ENCODE results near the gene GPR132. TPM values are rescaled to one million over a fixed set of nuclear protein-coding genes. Genes with fewer than 3 reads are reported as not detected.
A peak's percentile ranks its signal among the peaks of the same experiment; 100 is the strongest.

GPR132 gene
- total RNA-seq, 2 experiments from 2014 or later, result 47.4 to 49.4 TPM

DNA sequence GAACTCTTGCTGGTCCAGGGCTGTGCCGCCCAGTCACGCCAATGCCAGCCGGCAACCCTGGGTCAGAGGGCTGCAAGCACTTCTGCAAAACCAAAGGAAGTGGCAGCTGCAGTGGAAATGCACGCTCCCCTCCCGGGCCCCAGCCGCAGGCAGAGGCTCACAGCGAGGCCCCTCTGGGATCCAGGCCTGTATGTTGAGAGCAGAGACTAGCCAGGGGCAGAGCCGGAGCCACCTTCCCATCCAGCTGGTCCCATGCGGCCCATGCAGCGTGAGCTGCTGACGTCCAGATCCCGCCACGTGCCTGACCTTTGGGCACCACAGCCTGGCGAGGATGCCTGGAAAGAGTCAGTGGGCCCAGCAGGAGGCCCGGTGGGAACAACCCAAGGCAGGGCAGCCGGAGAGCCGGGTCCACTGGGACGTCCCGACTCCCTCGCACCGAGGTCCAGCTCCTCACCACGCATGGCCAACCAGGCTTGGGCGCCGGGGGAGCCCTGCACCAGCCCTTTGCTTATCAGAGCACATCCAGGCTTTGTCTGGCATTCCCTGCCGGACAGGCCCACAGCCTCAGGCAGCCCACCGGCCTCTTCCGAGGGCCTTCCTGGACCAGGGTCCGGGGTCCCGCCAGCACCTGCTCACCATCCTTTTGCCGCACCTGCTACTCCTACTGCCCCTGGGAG, 4.3 kb downstream of the GPR132 start:
- CTCF ChIA-PET, result interaction anchor here (0.9 to 12.3 kb wide), 6 partner anchors 15 to 86 kb away, joined by 3 to 192 read pairs (median 4); no protein-coding TSS in a partner anchor
- Mint-ChIP-seq H3K9me3 (ENCODE audit: low read depth) (no peaks in the 10 kb centered on the region), H3K27me3 (no peaks in the 10 kb centered on the region), H3K36me3 (peaks cover 29% of the 10 kb centered on the region), H3K4me1 (peaks cover 50% of the 10 kb centered on the region), H3K4me3 (peak overlapping the region; percentile 95), H3K27ac (peak overlapping the region; percentile 89)
- DNase-seq (peak; percentile 80), ATAC-seq (peak; percentile 10)

DNA sequence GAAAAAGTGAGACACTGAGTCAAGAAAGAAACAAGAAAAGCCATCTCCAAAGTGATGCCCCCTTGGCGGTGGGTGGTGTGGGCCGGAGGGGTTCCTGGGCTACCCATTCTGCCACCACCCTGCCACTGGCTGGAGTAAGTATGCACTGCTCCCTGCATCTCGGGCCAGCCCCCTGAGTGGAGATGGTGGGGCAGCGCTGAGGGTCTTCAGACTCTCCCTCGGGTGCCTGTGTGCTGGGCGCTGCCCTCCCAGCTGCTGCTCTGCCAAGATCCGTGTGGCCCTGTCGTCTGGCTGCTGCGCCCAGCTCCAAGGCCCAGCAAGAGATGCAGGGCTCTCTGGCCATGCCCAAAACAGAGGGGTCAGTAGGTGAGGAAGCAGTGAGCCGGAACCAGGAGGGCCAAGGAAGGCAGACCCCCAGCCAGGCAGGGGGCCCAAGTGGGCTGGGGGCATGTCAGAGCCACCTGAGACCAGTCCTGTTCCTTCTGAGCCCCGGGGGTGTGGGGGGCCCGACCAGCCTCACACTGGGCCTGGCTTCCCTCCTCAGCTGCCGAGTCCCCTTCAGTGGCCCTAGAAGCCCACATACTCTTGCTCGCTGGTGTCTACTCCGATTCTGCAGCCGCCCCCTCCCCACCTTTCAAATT, 5.2 kb downstream of the GPR132 start:
- CTCF ChIA-PET, result interaction anchor here (1.1 to 12.3 kb wide), 5 partner anchors 14 to 308 kb away, joined by 3 to 192 read pairs (median 6); no protein-coding TSS in a partner anchor
- no peak for DNase-seq

GRCh38 chr14:105059035-105059924, 6.0 kb downstream of the GPR132 start:
- H3K27ac Mint-ChIP-seq, result peak overlapping the region; percentile 89
- H3K4me1 Mint-ChIP-seq, result peaks cover 47% of the 10 kb centered on the region
- DNase-seq, result peak; percentile 64
- H3K9me3 Mint-ChIP-seq (ENCODE audit: low read depth), result no peaks in the 10 kb centered on the region
- ATAC-seq, result no peak
- peak overlapping the region; percentile 95 for H3K4me3 Mint-ChIP-seq
- CTCF ChIA-PET, result interaction anchor here (0.7 to 12.3 kb wide), 6 partner anchors 13 to 307 kb away, joined by 3 to 192 read pairs (median 5); no protein-coding TSS in a partner anchor
- H3K27me3 Mint-ChIP-seq, result no peaks in the 10 kb centered on the region
- peaks cover 32% of the 10 kb centered on the region for H3K36me3 Mint-ChIP-seq

More for the DNA sequence above, 5.2 kb downstream of the GPR132 start:
- H3K9me3 Mint-ChIP-seq (ENCODE audit: low read depth), result no peaks in the 10 kb centered on the region
- ATAC-seq, result no peak
- no peaks in the 10 kb centered on the region for H3K27me3 Mint-ChIP-seq
- H3K4me3 Mint-ChIP-seq, result peak overlapping the region; percentile 95
- peak overlapping the region; percentile 89 for H3K27ac Mint-ChIP-seq
- peaks cover 36% of the 10 kb centered on the region for H3K36me3 Mint-ChIP-seq
- peaks cover 49% of the 10 kb centered on the region for H3K4me1 Mint-ChIP-seq

GRCh38 chr14:105058521-105059034, 6.7 kb downstream of the GPR132 start:
- no peak for ATAC-seq
- Mint-ChIP-seq H3K27me3 (no peaks in the 10 kb centered on the region), H3K4me1 (peaks cover 45% of the 10 kb centered on the region), H3K4me3 (no peak overlapping the region), H3K27ac (peak overlapping the region; percentile 67), H3K9me3 (ENCODE audit: low read depth) (no peaks in the 10 kb centered on the region), H3K36me3 (peaks cover 34% of the 10 kb centered on the region)
- CTCF ChIA-PET, result interaction anchor here (0.7 to 12.3 kb wide), 6 partner anchors 9 to 282 kb away, joined by 3 to 192 read pairs (median 4); no protein-coding TSS in a partner anchor
- DNase-seq, result no peak

GRCh38 chr14:105056303-105056831, 8.9 kb downstream of the GPR132 start:
- Mint-ChIP-seq H3K27me3 (no peaks in the 10 kb centered on the region), H3K9me3 (ENCODE audit: low read depth) (no peaks in the 10 kb centered on the region), H3K4me3 (no peak overlapping the region), H3K4me1 (peaks cover 35% of the 10 kb centered on the region), H3K36me3 (peaks cover 38% of the 10 kb centered on the region), H3K27ac (no peak overlapping the region)
- CTCF ChIA-PET, result interaction anchor here (1.4 to 12.3 kb wide), 3 partner anchors 10 to 32 kb away, joined by 5 to 192 read pairs (median 95); no protein-coding TSS in a partner anchor
- DNase-seq, result no peak
- no peak for ATAC-seq

GRCh38 chr14:105055736-105056302, 9.4 kb downstream of the GPR132 start:
- Mint-ChIP-seq H3K4me1 (peaks cover 33% of the 10 kb centered on the region), H3K4me3 (no peak overlapping the region), H3K36me3 (peaks cover 43% of the 10 kb centered on the region), H3K9me3 (ENCODE audit: low read depth) (no peaks in the 10 kb centered on the region), H3K27me3 (no peaks in the 10 kb centered on the region), H3K27ac (no peak overlapping the region)
- CTCF ChIA-PET, result interaction anchor here (2.4 to 9.0 kb wide), 2 partner anchors 10 to 11 kb away, joined by 10 to 95 read pairs; no protein-coding TSS in a partner anchor
- no peak for ATAC-seq
- no peak for DNase-seq

GRCh38 chr14:105055334-105055733, 9.9 kb downstream of the GPR132 start:
- H3K27me3 Mint-ChIP-seq, result no peaks in the 10 kb centered on the region
- no peak for DNase-seq
- H3K4me3 Mint-ChIP-seq, result no peak overlapping the region
- peaks cover 29% of the 10 kb centered on the region for H3K4me1 Mint-ChIP-seq
- no peak overlapping the region for H3K27ac Mint-ChIP-seq
- peaks cover 46% of the 10 kb centered on the region for H3K36me3 Mint-ChIP-seq
- CTCF ChIA-PET, result interaction anchor here (2.3 to 2.4 kb wide), 2 partner anchors 11 to 79 kb away, joined by 9 to 10 read pairs; no protein-coding TSS in a partner anchor
- no peaks in the 10 kb centered on the region for H3K9me3 Mint-ChIP-seq (ENCODE audit: low read depth)
- ATAC-seq, result no peak

GRCh38 chr14:105053996-105054395, 11.2 kb downstream of the GPR132 start:
- no peak overlapping the region for H3K27ac Mint-ChIP-seq
- no peak for ATAC-seq

DNA sequence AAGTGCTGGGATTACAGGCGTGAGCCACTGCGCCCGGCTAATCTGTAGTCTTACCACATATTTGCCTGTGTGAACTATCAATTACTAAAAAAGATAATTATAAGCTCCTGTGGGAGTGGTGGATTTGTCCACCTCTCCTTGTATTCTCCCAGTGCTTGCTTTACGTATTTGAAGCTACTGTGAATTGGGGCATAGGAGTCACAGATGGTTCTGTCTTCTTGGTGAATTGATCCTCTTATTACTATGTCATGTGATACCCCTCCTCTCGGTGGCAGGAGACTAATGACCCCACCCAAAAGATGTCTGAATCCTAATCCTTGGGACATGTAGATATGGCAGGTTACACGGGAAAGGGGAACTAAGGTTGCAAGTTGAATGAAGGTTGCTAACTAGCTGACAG, 11.8 kb downstream of the GPR132 start:
- H3K27ac Mint-ChIP-seq, result no peak overlapping the region
- peaks cover 13% of the 10 kb centered on the region for H3K4me1 Mint-ChIP-seq
- peaks cover 48% of the 10 kb centered on the region for H3K36me3 Mint-ChIP-seq
- CTCF ChIA-PET, result interaction anchor here (0.8 to 2.4 kb wide), 8 partner anchors 9 to 239 kb away, joined by 3 to 10 read pairs (median 4); no protein-coding TSS in a partner anchor
- DNase-seq, result no peak
- no peak overlapping the region for H3K4me3 Mint-ChIP-seq
- no peaks in the 10 kb centered on the region for H3K9me3 Mint-ChIP-seq (ENCODE audit: low read depth)
- H3K27me3 Mint-ChIP-seq, result no peaks in the 10 kb centered on the region
- no peak for ATAC-seq

More at GRCh38 chr14:105053996-105054395, 11.2 kb downstream of the GPR132 start:
- Mint-ChIP-seq H3K4me1 (peaks cover 16% of the 10 kb centered on the region), H3K36me3 (peaks cover 47% of the 10 kb centered on the region), H3K9me3 (ENCODE audit: low read depth) (no peaks in the 10 kb centered on the region), H3K4me3 (no peak overlapping the region), H3K27me3 (no peaks in the 10 kb centered on the region)
- no peak for DNase-seq
- CTCF ChIA-PET, result interaction anchor here (0.8 to 2.4 kb wide), 8 partner anchors 9 to 239 kb away, joined by 3 to 10 read pairs (median 4); no protein-coding TSS in a partner anchor

GRCh38 chr14:105052110-105052458, 13.1 kb downstream of the GPR132 start:
- Mint-ChIP-seq H3K4me3 (no peak overlapping the region), H3K27me3 (no peaks in the 10 kb centered on the region), H3K9me3 (ENCODE audit: low read depth) (no peaks in the 10 kb centered on the region), H3K36me3 (peaks cover 47% of the 10 kb centered on the region), H3K4me1 (peaks cover 12% of the 10 kb centered on the region), H3K27ac (no peak overlapping the region)
- no peak for DNase-seq
- no peak for ATAC-seq
- CTCF ChIA-PET, result no interaction called here

- Mint-ChIP-seq H3K27ac (no peak overlapping the region), H3K4me3 (no peak overlapping the region), H3K9me3 (ENCODE audit: low read depth) (no peaks in the 10 kb centered on the region), H3K4me1 (peaks cover 17% of the 10 kb centered on the region), H3K36me3 (peaks cover 43% of the 10 kb centered on the region), H3K27me3 (no peaks in the 10 kb centered on the region)
- CTCF ChIA-PET, result no interaction called here
- DNase-seq (no peak), ATAC-seq (no peak)
Observed at GRCh38 chr14:105051182-105052109, 13.8 kb downstream of the GPR132 start.

Measured in activated CD8-positive, alpha-beta memory T cell treated with anti-CD3 and anti-CD28 coated beads, Interleukin-2, amount 10 ng/mL, durations not matched to agents 7 days and 5 days (primary cell).